Loucy (cell line): ENCODE measurements around the gene PPFIA4.

ENCODE experiments used
- CTCF ChIP-seq: fragments of 200-600 bp; sonication (generic); conservative IDR thresholded peaks from 2 replicates; pipeline ENCODE4 v1.5.1; 2014; ENCODE audit warnings: mild to moderate bottlenecking, antibody characterized with exemption, low read length
- EZH2phosphoT487 ChIP-seq: fragments of 200-600 bp; IDR thresholded peaks from 2 replicates; pipeline ENCODE4 v1.6.1; 2018; ENCODE audit warnings: antibody characterized with exemption, mild to moderate bottlenecking, moderate library complexity, borderline replicate concordance

- TF ChIP-seq CTCF, result no peak
- TF ChIP-seq EZH2phosphoT487, result no peak
Observed at GRCh38 chr1:203052601-203053000, 26.3 kb downstream of the PPFIA4 start.
